NCI-H69 (cell line): ENCODE data around the gene DIP2C.
"Not testable (repeated sequence)": the region's sequence is repeated elsewhere in the genome, so short reads cannot be mapped to it uniquely, and the experiment has no call there.

Source experiments
- DNase-seq: peaks from one replicate; lab custom pipeline; 2025; lab: John Stamatoyannopoulos, UW

DIP2C gene

GRCh38 chr10:306007-306674 is 383.3 kb downstream of the DIP2C start:
- DNase-seq = peak; percentile 29

- no peak for DNase-seq
These were observed 384.4 kb downstream of the DIP2C start for GRCh38 chr10:305034-305433.

- no peak for DNase-seq
These were observed 387.9 kb downstream of the DIP2C start for GRCh38 chr10:301536-301935.

GRCh38 chr10:300580-300979 is 388.9 kb downstream of the DIP2C start:
- DNase-seq = not testable (repeated sequence)

- DNase-seq = no peak
These were observed 389.5 kb downstream of the DIP2C start for GRCh38 chr10:299969-300368.

GRCh38 chr10:299512-299911 is 390.0 kb downstream of the DIP2C start:
- no peak for DNase-seq

GRCh38 chr10:298033-298432 is 391.4 kb downstream of the DIP2C start:
- no peak for DNase-seq

GRCh38 chr10:297567-297966 is 391.9 kb downstream of the DIP2C start:
- DNase-seq = no peak

- DNase-seq = no peak
These were observed 395.8 kb downstream of the DIP2C start for GRCh38 chr10:293636-294035.

- DNase-seq = no peak
These were observed 399.3 kb downstream of the DIP2C start for GRCh38 chr10:290026-290725.

- no peak for DNase-seq
These were observed 399.9 kb downstream of the DIP2C start for GRCh38 chr10:289581-289980.

- no peak for DNase-seq
These were observed 400.9 kb downstream of the DIP2C start for GRCh38 chr10:288316-289200.

GRCh38 chr10:287814-288213 is 401.7 kb downstream of the DIP2C start:
- DNase-seq = no peak

- no peak for DNase-seq
These were observed 402.3 kb downstream of the DIP2C start for GRCh38 chr10:287026-287709.

GRCh38 chr10:285216-285615 is 404.3 kb downstream of the DIP2C start:
- no peak for DNase-seq

- DNase-seq = no peak
These were observed 405.5 kb downstream of the DIP2C start for GRCh38 chr10:283916-284356.

GRCh38 chr10:283140-283479 is 406.4 kb downstream of the DIP2C start:
- no peak for DNase-seq

GRCh38 chr10:282294-283139 is 407.0 kb downstream of the DIP2C start:
- no peak for DNase-seq

GRCh38 chr10:279655-280054 is 409.8 kb downstream of the DIP2C start:
- no peak for DNase-seq

GRCh38 chr10:279232-279631 is 410.2 kb downstream of the DIP2C start:
- DNase-seq = no peak

GRCh38 chr10:278707-279106 is 410.8 kb downstream of the DIP2C start:
- DNase-seq = no peak
